Loucy (cell line): Measurements from ENCODE around the gene SNAPC4.

Experiments used
- CTCF ChIP-seq: fragments of 200-600 bp; sonication (generic); conservative IDR thresholded peaks from 2 replicates; pipeline ENCODE4 v1.5.1; 2014; ENCODE audit warnings: mild to moderate bottlenecking, antibody characterized with exemption, low read length
- EZH2phosphoT487 ChIP-seq: fragments of 200-600 bp; IDR thresholded peaks from 2 replicates; pipeline ENCODE4 v1.6.1; 2018; ENCODE audit warnings: antibody characterized with exemption, mild to moderate bottlenecking, moderate library complexity, borderline replicate concordance

DNA sequence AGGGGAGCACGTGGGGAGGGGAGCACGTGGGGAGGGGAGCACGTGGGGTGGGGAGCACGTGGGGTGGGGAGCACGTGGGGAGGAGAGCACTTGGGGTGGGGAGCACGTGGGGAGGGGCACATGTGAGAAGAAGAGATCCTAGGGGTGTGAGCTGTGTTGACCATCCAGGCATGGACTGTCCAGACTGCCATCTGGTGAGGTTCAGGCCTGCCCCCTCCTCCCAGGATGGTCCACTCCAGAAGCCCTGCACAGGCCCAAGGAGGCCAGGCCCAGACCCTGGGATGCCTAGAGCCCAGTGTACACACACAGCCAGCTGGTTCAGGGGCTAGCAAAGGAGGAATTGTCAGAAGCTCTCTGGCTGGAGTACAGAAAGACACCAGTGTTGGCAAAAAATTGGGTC is 2.3 kb downstream of the SNAPC4 start:
- TF ChIP-seq CTCF: no peak
- TF ChIP-seq EZH2phosphoT487: no peak
